B cell (primary cell): ENCODE measurements around the gene GABRE.

Experiments used
- CTCF ChIP-seq: fragments of 200-600 bp; IDR thresholded peaks from one replicate; pipeline ENCODE4 v1.8.0; 2022; ENCODE audit warnings: antibody characterized with exemption, mild to moderate bottlenecking
- EZH2 ChIP-seq: IDR thresholded peaks from 2 replicates; pipeline ENCODE4 v1.6.1; 2012; ENCODE audit warnings: borderline replicate concordance, low read depth, mild to moderate bottlenecking, moderate library complexity, low read length; ENCODE audit not compliant: insufficient read depth, poor library complexity, severe bottlenecking

DNA sequence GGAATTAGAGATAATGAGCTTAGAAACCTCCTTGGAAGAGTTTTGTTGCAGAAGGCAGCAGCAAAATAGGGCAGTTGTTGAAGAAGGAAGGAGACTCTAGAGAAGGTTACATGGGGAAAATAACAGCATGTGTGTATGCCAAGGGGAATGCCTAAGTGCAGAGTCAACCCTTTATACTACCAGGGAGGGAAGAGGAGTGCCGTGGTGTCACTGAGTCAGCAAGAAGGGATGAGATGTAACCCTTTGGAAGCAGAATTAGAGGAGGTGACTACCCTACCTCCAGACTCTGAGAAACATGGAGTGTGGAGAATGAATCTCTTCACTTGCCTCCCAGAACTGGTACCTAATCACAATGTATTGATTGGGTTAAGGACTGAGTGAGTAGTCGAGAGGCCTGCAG, 6.7 kb upstream of the GABRE start:
- no peak for TF ChIP-seq EZH2
- TF ChIP-seq CTCF, result no peak
